ENCODE measurements around the gene EDAR. TPM values are rescaled to one million over a fixed set of nuclear protein-coding genes. Genes with fewer than 3 reads are reported as not detected.

The EDAR gene
- total RNA-seq, 1 donor from 2014 or later, result not detected

DNA sequence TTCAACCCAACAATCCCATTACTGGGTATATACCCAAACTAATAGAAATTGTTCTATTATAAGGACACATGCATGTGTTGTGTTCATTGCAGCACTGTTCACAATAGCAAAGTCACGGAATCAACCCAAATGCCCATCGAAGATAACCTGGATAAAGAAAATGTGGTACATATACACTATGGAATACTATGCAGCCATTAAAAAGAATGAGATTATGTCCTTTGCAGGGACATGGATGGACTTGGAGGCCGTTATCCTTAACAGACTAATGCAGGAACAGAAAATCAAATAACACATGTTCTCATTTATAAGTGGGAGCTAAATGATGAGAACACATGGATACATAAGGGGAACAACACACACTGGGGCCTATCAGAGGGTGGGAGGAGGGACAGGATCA, 136.6 kb downstream of the EDAR start:
- H3K4me3 Mint-ChIP-seq (ENCODE audit: unreplicated experiment), result no peak overlapping the region
- H3K36me3 Mint-ChIP-seq (ENCODE audit: unreplicated experiment), result no peaks in the 10 kb centered on the region
- no peak overlapping the region for H3K27ac Mint-ChIP-seq (ENCODE audit: unreplicated experiment)
- TF ChIP-seq, protein P1, sequence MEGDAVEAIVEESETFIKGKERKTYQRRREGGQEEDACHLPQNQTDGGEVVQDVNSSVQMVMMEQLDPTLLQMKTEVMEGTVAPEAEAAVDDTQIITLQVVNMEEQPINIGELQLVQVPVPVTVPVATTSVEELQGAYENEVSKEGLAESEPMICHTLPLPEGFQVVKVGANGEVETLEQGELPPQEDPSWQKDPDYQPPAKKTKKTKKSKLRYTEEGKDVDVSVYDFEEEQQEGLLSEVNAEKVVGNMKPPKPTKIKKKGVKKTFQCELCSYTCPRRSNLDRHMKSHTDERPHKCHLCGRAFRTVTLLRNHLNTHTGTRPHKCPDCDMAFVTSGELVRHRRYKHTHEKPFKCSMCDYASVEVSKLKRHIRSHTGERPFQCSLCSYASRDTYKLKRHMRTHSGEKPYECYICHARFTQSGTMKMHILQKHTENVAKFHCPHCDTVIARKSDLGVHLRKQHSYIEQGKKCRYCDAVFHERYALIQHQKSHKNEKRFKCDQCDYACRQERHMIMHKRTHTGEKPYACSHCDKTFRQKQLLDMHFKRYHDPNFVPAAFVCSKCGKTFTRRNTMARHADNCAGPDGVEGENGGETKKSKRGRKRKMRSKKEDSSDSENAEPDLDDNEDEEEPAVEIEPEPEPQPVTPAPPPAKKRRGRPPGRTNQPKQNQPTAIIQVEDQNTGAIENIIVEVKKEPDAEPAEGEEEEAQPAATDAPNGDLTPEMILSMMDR (IDR thresholded peaks at IDR 0.05; ENCODE audit: partially characterized antibody, unreplicated experiment), result no peak
- no peaks in the 10 kb centered on the region for H3K4me1 Mint-ChIP-seq (ENCODE audit: low read depth, unreplicated experiment)
- H3K27me3 Mint-ChIP-seq (ENCODE audit: unreplicated experiment), result no peaks in the 10 kb centered on the region
- H3K9me3 Mint-ChIP-seq (ENCODE audit: unreplicated experiment), result no peaks in the 10 kb centered on the region
- DNase-seq, result no peak

DNA sequence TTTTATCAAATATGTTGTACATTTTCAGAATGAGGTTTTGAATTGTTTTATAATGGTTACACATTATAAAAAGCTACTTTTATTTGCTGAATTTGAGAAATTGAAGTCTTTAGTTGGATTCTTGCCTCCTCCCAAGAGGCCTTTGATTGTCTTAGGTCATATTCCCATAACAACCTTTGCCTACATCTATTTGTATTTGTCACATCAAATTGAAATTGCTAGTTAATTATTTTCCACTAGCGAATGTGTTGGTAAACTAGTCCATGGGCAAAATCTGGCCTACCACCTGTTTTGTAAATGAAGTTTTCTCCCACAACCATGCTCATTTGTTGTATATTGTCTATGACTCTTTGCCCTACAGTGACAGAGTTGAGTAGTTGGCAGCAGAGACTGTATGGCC, 142.0 kb downstream of the EDAR start:
- H3K4me3 Mint-ChIP-seq (ENCODE audit: unreplicated experiment), result no peak overlapping the region
- TF ChIP-seq, protein P1 (IDR thresholded peaks at IDR 0.05; ENCODE audit: partially characterized antibody, unreplicated experiment), result no peak
- H3K27ac Mint-ChIP-seq (ENCODE audit: unreplicated experiment), result no peak overlapping the region
- DNase-seq, result no peak
- no peaks in the 10 kb centered on the region for H3K4me1 Mint-ChIP-seq (ENCODE audit: low read depth, unreplicated experiment)
- H3K27me3 Mint-ChIP-seq (ENCODE audit: unreplicated experiment), result peaks cover 2% of the 10 kb centered on the region
- H3K36me3 Mint-ChIP-seq (ENCODE audit: unreplicated experiment), result no peaks in the 10 kb centered on the region
- H3K9me3 Mint-ChIP-seq (ENCODE audit: unreplicated experiment), result no peaks in the 10 kb centered on the region

DNA sequence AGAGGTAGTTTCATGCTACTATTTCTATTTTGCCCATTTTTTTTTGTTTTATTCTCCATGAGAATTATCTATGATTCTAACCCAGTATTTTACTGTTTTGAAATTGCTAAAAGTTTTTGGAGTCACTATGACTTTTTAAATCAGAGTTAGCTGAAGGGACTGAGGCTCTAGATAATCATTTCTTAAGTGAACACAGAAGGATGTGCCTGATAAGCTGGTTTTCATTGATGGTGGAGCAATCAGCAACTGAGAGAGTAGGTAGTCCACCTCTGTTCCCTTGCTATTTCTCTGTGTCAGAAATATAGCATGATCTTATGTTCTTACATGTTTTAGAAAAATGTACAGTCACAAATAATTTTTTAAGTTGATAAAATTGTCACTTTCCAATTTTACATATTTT, 143.1 kb downstream of the EDAR start:
- no peak for DNase-seq
- H3K36me3 Mint-ChIP-seq (ENCODE audit: unreplicated experiment), result peaks cover 4% of the 10 kb centered on the region
- no peaks in the 10 kb centered on the region for H3K4me1 Mint-ChIP-seq (ENCODE audit: low read depth, unreplicated experiment)
- TF ChIP-seq, protein P1 (IDR thresholded peaks at IDR 0.05; ENCODE audit: partially characterized antibody, unreplicated experiment), result no peak
- H3K4me3 Mint-ChIP-seq (ENCODE audit: unreplicated experiment), result no peak overlapping the region
- no peak overlapping the region for H3K27ac Mint-ChIP-seq (ENCODE audit: unreplicated experiment)
- H3K27me3 Mint-ChIP-seq (ENCODE audit: unreplicated experiment), result peaks cover 2% of the 10 kb centered on the region
- no peaks in the 10 kb centered on the region for H3K9me3 Mint-ChIP-seq (ENCODE audit: unreplicated experiment)

Other genes with a start within 250 kb of the EDAR start
- 12.0 TPM for gene CCDC138, start 202.4 kb downstream of the EDAR start, total RNA-seq (ENCODE audit: unreplicated experiment)
- 1.7 TPM for gene SH3RF3, start 140.0 kb upstream of the EDAR start, total RNA-seq (ENCODE audit: unreplicated experiment)

Data from glutamatergic neuron (in vitro differentiated cells).